Bronchial smooth muscle cell (primary cell): ENCODE results near the gene RGL4. TPM values are rescaled to one million over a fixed set of nuclear protein-coding genes. Genes with fewer than 3 reads are reported as not detected.

Experiments used
- total RNA-seq: library from RNA; depleted of rRNA; stranded (reverse); fragments of >200 nt; gene quantifications from 2 replicates; pipeline ENCODE4 v1.2.1, GENCODE V29; 2014

The RGL4 gene
- total RNA-seq, result under 0.01 TPM in 1 of 2 replicates, not detected in the other

GRCh38 chr22:23690713-23691112 lies at the start of gene RGL4:
TSS of gene RGL4 (plus strand) at chr22:23691013. CDS start at chr22:23692031, 1,018 bp downstream.

Other genes with a start within 250 kb of the RGL4 start
- not detected in 2 replicates for gene IGLL1, start 110.7 kb upstream of the RGL4 start, total RNA-seq
- gene DRICH1, start 58.7 kb upstream of the RGL4 start, total RNA-seq, result 0.17 TPM in 1 of 2 replicates, not detected in the other
- gene ZNF70, start 60.1 kb downstream of the RGL4 start, total RNA-seq, result 1.6 and 2.0 TPM in 2 replicates
- gene VPREB3, start 63.4 kb downstream of the RGL4 start, total RNA-seq, result not detected in 2 replicates
- gene C22orf15, start 72.0 kb downstream of the RGL4 start, total RNA-seq, result 0.43 and 1.9 TPM in 2 replicates
- gene CHCHD10, start 77.0 kb downstream of the RGL4 start, total RNA-seq, result 1.0 and 2.2 TPM in 2 replicates
- 5.0 and 12.5 TPM in 2 replicates for gene MMP11, start 81.8 kb downstream of the RGL4 start, total RNA-seq
- 12.5 and 17.7 TPM in 2 replicates for gene SMARCB1, start 96.0 kb downstream of the RGL4 start, total RNA-seq
- gene DERL3, start 148.0 kb downstream of the RGL4 start, total RNA-seq, result 0.16 and 0.43 TPM in 2 replicates
- 9.6 and 10.3 TPM in 2 replicates for gene SLC2A11, start 166.9 kb downstream of the RGL4 start, total RNA-seq
- 253 and 433 TPM in 2 replicates for gene MIF, start 203.4 kb downstream of the RGL4 start, total RNA-seq